ENCODE measurements around the gene COL4A6.

DNA sequence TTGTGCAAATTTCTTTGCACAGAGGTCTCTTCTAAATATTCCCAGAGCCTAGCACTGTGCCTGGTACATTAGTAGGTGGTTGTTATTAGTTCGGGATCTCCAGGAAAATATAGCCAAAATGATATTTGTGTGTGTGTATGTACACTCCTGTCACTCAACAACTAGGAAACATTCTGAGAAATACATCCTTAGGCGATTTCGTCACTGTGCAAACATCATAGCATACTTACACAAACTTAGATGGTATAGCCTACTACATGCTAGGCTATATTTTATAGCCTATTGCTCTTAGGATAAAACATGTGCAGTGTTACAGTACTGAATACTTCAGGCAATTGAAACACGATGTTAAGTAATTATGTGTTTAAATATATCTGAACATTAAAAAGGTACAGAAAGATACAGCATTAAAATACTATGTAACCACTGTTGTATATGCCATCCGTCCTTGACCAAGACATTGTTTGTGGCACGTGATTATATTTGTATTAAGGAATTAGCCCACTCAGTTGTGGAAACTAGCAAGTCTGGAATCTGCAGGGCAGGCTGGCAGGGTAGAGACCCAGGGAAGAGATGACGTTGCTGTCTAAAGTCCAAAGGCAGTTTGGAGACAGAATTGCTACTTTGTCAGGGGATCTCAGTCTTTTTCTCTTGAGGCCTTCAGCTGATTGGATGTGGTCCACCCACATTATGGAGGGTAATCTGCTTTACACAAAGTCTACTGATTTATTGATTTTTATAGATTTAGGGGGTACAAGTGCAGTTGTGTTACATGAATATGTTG, 106.9 kb downstream of the COL4A6 start:
- TF ChIP-seq, protein P1, sequence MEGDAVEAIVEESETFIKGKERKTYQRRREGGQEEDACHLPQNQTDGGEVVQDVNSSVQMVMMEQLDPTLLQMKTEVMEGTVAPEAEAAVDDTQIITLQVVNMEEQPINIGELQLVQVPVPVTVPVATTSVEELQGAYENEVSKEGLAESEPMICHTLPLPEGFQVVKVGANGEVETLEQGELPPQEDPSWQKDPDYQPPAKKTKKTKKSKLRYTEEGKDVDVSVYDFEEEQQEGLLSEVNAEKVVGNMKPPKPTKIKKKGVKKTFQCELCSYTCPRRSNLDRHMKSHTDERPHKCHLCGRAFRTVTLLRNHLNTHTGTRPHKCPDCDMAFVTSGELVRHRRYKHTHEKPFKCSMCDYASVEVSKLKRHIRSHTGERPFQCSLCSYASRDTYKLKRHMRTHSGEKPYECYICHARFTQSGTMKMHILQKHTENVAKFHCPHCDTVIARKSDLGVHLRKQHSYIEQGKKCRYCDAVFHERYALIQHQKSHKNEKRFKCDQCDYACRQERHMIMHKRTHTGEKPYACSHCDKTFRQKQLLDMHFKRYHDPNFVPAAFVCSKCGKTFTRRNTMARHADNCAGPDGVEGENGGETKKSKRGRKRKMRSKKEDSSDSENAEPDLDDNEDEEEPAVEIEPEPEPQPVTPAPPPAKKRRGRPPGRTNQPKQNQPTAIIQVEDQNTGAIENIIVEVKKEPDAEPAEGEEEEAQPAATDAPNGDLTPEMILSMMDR (conservative IDR thresholded peaks at IDR 0.05; ENCODE audit: low read length) = no peak
- TF ChIP-seq EZH2phosphoT487 (IDR thresholded peaks at IDR 0.05; ENCODE audit: borderline replicate concordance, low read depth, low read length) = no peak

All from OCI-LY7 (cell line).